Coronary artery (tissue), 2 donors: Measurements from ENCODE around the gene ATXN1.

Experiments used
- DNase-seq: peaks from one replicate; pipeline ENCODE4 v3.0.0-alpha.2; 2017; ENCODE audit warnings: low spot score
- H3K27ac ChIP-seq, 2 donors: fragments of 200-600 bp; sonication (generic); one replicate each; pipeline ENCODE4 v1.5.1; 2016 to 2019
- H3K4me3 ChIP-seq: fragments of 200-600 bp; sonication (generic); 2 replicates; pipeline ENCODE4 v1.5.1; 2016; ENCODE audit warnings: mild to moderate bottlenecking, moderate library complexity
- CTCF ChIP-seq: fragments of 200-600 bp; sonication (generic); IDR thresholded peaks from one replicate; pipeline ENCODE4 v1.5.1; 2019; ENCODE audit warnings: antibody characterized with exemption

ATXN1 gene

DNA sequence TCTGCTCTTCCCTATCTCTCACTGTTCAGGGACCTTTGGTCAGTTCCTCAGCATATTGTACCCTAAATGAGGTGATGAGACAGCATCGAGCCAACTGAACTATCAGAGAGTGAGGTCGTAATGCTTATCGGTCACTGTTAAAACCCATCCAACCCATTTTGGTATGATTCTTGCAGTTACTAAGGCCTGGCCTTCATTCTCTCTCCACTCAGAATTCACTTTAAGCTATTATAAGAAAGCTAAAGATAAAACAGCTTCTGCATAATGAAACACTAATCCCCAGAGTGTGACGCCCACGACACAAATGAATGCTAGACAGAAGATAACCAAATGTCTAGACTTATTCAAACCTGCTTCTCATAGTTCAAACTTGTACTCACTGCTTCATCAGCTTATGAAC is 347.1 kb downstream of the ATXN1 start:
- DNase-seq = no peak
- TF ChIP-seq CTCF = no peak
- Histone ChIP-seq H3K4me3 (peak overlapping the region; percentile 58), H3K27ac (peak overlapping the region in 1 of 2 donors; percentile 69)

- Histone ChIP-seq H3K4me3 (peak overlapping the region; percentile 58), H3K27ac (peak overlapping the region in 1 of 2 donors; percentile 69)
- no peak for TF ChIP-seq CTCF
- DNase-seq = no peak
Measured at GRCh38 chr6:16413399-16413798, 347.9 kb downstream of the ATXN1 start.

DNA sequence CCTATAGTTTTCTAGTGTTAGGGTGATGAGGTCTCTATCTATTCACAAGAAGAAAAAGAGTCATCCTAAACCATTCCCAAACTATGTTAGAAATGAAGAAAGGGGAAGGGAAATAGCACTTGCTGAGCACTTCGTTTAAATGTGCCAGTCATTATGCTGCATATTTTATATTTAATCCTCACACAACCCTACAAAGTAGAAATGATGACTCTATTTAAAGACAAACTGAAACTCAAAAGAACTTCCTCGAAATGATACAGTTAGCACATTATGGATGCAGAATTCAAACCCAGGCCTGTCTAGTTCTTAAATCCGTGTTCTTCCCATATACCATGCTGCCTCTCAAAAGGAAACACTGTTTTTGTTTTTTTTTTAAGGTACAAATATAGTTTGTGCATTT is 348.3 kb downstream of the ATXN1 start:
- Histone ChIP-seq H3K27ac (peak overlapping the region in 1 of 2 donors; percentile 69), H3K4me3 (peak overlapping the region; percentile 58)
- TF ChIP-seq CTCF = no peak
- DNase-seq = no peak

DNA sequence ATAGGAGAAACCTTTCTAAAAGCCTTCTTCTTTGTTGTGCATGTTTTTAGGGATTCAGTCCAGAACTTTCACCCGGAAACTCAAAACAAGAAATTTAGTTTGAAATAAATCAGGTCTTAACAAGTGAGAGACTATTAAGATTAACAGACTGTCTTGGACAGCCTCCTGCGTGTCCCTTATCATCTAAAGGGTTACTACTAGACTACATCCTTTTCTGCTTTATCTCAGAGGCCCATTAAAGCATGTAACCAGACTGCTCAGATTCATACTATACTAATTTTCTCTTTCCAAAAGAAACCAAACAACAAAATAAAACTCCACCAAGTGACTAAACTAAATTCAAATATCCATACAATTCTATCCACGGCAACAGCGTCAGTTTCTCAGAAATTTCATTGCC is 349.1 kb downstream of the ATXN1 start:
- DNase-seq = no peak
- TF ChIP-seq CTCF = no peak
- Histone ChIP-seq H3K27ac (no peak overlapping the region), H3K4me3 (no peak overlapping the region)

- DNase-seq = peak; percentile 81
- peak; percentile 44 for TF ChIP-seq CTCF
- Histone ChIP-seq H3K27ac (peak overlapping the region in 1 of 2 donors; percentile 41), H3K4me3 (no peak overlapping the region)
Measured at GRCh38 chr6:16409531-16410441, 351.5 kb downstream of the ATXN1 start.

- no peak for DNase-seq
Measured at GRCh38 chr6:16408766-16409165, 352.5 kb downstream of the ATXN1 start.

More at GRCh38 chr6:16408766-16409165, 352.5 kb downstream of the ATXN1 start:
- TF ChIP-seq CTCF = no peak
- H3K4me3 ChIP-seq = no peak overlapping the region
- H3K27ac ChIP-seq = no peak overlapping the region
